Inflammatory macrophage (primary cell): ENCODE measurements around the gene PYGL.
"Not testable (repeated sequence)": the region's sequence is repeated elsewhere in the genome, so short reads cannot be mapped to it uniquely, and the experiment has no call there.

Source experiments
- DNase-seq, 2 donors: peaks; one replicate each; pipeline ENCODE4 v3.0.0-alpha.2; 2020 to 2022

The PYGL gene

DNA sequence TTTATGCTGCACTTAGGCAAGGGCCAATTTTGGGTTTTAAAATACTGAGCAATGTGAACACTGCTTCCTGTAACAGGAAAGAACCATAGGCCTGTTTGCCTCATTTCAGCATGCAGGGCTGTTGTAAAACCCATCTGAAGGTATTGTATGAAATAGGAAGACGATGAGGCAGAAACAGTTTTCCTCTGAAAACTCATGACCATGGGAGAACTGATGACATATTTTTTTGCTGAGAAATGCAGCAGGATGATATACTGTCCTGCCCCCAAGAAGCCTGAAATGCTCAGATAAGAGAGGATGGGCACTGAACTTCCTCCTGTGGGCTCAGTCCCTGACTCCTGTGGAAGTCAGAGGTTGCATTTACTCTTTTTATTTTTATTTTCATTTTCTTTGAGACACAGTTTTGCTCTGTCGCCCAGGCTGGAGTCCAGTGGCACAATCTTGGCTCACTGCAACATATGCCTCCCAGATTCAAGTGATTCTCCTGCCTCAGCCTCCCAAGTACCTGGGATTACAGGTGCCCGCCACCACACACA, 17.4 kb downstream of the PYGL start:
- DNase-seq: peak; percentile 92 to 96

DNA sequence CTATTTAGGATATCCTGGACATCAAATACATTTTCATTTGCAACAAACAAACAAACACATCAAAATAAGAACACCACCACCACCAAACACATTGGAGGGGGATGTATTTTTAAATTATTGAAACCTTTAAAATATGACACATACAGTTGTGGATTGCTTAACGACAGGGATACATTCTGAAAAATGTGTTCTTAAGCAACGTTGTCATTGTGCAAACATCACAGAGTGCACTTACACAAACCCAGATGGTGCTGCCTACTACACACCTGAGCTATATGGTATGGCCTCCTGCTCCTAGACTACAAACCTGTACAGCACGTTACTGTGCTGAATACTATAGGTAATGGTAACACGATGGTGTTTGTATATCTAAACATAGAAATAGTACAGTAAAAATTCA, 19.4 kb downstream of the PYGL start:
- peak; percentile 15 to 50 for DNase-seq

DNA sequence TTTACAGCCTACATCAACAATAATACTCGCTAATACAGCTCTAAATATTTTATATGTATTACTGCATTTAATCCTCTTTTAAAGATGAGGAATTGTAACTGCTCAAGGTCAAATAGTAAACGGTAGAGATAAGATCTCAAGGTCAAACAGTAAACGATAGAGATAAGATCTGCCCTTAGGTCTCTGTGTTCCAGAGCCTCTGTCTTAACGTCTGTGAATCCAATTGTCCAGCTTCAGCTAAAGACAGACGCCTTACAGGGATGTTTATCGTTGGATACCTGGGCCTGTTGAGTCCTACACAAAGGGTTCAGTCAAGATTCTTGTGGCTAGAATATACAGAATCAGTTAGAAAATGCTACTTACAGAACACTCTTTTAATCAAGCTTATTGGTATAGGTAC, 20.0 kb downstream of the PYGL start:
- no peak for DNase-seq

DNA sequence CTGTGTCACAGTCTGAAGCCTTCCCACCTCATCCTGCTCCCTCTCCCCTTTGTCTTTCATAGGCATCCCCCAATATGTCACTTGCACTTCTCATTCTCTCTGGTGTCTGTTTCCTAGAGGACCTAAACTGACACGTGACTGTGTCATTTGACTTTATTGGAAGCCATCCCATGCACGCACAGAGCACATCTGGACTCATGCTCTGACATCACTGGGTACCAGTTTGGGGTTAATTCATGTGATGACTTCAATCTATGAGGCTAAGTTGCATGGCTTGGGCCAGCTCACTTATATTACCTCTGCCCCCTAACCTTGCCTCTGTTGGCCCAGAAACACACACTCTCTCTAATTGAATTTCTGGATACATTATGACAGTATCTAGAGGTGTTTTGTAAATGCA, 21.5 kb downstream of the PYGL start:
- DNase-seq: no peak

DNA sequence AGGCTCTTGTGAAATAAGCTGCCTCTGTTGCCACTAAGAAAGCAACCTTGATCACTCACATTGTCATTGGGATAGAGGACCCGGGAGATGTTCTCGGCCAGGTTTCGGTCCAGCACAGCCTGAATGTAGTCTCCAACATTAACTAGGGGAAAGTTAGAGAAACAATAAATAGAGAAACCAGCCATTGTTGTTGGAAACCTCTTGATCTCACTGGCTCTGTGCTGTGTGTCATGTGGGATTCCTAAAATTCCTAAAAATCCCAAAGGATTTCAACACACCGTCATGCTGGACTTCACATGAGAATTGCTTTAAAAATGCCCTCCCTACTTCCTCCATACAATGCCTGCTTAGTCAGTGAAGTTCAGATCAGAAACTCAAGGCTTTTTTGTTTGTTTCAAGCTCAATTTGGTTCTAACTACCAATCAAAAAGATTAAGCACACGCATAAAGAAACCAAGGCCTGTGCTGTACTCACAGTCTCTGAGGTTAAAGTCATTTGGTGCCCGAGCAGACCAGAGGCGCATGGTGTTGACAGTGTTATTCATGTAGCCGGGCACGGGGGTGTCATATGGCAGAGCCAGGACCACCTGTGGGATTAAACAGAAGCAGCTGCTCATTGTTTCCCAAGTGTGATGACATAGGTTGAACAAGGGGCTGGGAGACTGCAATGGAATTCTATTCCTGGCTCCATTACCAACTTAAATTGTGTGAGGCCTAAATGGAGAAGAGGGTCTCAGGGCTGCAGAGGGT, 23.6 kb downstream of the PYGL start:
- no peak for DNase-seq

DNA sequence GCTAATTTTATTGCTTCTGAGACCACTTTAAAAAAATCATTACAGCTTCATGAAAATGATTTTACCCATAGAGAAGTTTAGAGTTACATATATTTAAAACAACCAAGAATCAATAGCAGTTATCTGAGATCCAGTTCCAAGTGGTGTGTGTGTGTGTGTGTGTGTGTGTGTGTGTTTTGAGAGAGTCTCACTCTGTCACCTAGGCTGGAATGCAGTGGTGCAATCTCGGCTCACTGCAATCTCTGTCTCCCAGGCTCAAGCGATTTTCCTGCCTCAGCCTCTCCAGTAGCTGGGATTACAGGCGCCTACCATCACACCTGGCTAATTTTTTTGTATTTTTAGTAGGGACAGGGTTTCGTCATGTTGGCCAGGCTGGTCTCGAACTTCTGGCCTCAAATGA, 24.8 kb downstream of the PYGL start:
- not testable (repeated sequence) for DNase-seq

DNA sequence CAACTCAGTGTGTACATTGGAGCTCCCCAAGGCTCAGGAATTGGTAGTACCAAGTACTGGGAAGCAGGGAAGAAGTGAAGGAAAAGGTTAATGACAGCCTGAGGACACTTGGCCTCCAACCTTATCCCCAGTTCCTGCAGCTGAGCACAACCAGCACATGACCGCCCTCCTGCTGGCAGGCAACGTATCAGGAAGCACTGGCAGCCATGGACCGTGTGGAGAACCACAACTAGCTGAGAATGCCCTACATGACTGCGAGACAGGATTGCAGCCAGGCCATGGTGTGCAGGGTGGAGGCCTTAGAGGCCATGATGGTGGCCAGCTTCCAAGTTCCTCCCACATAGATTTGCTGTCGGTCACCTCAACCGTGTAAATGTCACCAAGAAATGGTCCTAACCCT, 26.8 kb downstream of the PYGL start:
- DNase-seq: no peak

DNA sequence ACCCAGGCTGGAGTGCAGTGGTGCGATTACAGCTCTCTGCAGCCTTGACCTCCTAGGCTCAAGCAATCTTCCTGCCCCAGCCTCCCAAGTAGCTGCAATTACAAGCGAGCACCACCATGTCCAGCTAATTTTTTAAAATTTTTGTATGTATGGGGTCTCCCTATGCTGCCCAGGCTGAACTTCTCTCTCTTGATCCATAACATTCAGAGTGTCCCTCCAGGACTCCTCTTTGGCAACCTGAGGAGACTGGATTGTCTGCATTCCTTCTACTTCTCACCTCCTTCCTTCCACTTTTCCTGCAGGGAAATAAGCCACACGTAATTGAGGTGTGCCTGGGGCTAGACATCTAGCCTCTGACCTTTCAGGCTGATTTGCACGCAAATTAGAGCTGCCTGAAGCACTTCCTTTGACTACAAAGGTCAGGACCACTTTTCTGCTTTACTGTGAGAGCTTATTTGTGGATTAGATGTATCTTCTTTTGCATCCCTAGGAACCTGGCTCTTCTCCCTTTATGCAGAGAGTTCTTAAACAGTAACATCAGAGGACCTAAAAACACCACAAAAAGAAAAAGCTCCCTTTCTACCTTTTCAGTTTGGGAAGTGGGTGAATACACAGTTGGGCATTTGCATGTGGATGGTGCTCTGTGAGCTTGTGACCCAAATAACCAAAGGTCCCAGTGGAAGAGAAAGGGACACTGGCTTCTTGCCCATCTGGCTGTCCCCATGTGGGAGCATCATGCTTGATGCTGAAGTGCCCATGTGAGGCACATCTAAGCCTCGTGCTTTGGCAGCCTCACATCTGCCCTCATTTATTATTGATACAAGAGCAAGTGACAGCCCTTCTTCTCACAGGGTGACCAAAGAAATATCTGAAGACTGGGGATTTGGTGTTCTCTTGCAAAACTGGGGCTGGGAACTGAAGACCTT, 33.5 kb downstream of the PYGL start:
- DNase-seq: no peak

DNA sequence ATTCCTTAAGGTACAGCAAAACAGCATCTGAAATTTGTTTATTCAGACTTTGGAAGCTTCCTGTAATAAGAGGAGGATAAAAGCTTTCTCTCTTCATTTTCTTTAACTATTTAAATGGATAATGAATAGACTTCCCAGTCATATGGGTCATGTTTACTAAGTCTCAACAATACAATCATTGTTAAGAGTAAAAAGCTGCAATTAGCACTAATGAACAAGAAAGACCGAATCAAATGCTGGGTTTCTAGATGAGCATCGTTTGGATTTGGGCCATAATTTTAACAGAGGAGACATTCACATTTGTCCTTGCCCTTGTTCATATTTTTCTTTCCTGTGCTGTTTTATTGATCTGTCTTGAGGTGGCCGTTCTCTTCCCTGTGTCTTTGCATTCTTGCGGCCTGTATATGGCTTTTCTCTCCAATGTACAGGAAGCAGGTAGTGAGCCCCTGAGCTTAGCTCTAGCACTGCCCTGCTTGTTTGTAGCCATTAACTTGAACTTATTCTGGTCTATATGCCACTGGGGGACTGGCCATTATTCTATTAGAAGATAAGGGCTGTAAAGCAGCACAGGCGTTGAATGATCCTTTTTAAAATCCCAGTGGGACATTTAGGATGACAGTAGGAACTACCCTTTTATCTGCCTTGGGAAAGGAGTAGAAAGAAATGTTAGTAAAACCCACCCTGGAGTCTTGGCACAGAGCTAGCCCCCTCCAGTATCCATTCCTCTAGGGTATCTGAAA, 37.8 kb downstream of the PYGL start:
- DNase-seq: no peak

DNA sequence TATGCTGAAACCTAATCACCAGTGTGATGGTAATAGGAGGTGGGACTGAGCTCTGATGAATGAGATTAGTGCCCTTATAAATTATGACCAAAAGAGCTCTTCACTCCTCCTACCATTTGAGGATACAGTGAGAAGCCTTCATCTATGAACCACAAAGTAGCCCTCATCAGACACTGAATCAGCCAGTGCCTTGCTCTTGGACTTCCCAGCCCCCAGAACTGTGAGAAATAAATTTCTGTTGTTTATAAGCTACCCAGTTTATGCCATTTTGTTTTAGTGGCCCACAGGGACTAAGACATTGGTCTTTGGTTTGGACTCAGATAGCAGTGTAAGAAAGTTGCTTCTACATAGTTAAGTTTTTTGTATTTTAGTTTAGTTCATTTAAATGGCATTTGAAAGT, 39.6 kb downstream of the PYGL start:
- no peak for DNase-seq

DNA sequence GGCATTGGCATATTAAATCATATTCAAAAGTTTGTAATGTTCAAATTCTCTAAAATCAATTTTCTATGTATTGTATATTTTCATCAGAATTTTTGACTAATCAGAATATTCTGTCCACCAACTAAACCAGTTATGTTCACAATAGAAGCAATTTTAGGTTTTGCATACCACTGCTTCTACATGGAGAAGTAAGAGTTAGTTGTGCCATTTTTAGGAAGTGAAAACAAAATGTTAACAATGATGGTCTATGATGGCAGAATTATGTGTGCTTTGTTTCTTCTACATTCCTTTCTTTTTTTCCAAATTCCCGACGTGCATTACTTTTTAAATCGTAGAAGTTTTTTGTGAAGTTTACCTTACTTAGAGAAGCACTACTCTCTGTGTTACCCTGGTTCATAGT, 42.9 kb downstream of the PYGL start:
- no peak for DNase-seq

DNA sequence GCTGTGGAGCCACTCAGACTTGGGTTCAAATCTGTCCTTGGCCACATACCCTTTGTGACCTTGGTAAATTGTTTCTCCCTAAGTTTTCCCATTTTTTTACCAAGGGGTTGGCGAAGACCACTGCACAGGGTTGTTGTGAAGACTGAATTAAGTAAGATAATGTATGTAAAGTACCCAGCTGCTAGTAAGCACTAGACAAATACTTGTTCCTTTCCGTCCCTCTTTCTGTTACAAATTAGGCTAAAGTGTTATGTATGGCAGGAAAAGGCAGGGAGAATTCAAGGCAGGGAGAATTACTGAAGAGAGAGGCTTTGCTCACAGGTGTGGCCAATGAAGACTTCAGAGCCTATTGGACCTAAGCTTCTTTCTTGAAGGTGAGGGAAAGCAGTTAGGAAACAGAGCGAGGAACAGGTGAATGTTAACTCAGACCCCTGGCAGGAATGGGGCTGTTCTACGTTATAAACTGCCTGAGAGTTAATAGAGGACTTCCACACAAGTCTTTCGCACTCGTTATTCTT, 46.6 kb downstream of the PYGL start:
- no peak for DNase-seq

DNA sequence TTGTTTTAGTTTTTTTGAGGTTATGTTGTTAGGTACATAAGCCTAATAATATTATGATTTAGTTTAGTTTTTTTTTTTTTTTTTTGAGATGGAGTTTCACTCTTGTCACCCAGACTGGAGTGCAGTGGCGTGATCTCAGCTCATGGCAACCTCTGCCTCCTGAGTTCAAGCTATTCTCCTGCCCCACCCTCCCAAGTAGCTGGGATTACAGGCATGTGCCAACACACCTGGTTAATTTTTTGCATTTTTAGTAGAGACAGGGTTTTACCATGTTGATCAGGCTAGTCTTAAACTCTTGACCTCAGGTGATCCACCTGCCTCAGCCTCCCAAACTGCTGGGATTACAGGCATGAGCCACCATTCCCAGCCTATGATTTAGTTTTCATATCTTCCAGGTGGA, 47.3 kb downstream of the PYGL start:
- not testable (repeated sequence) for DNase-seq

DNA sequence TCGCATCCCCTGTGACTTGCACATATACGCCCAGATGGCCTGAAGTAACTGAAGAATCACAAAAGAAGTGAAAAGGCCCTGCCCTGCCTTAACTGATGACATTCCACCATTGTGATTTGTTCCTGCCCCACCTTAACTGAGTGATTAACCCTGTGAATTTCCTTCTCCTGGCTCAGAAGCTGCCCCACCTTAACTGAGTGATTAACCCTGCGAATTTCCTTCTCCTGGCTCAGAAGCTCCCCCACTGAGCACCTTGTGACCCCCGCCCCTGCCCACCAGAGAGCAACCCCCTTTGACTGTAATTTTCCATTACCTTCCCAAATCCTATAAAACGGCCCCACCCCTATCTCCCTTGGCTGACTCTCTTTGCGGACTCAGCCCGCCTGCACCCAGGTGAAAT, 47.9 kb downstream of the PYGL start:
- not testable (repeated sequence) for DNase-seq

DNA sequence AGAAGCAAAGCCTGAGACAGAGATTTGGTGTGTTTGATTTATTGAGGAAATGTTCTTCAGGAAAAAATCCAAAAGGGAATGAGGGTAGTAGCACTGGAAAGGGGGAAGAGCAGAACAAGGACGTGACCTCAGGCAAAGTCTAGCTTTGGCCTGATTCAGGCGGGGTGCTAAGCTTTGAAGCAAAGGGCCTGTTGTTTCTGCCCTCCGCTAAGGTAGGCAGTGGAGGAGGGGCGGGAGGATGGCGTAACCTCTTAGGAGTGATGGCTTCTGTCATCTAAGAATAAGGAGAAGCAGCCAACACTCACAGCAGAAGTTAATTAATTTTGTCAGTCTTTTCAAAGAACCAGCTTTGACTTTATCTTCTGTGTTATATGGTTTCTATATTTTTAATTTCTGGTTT, 52.0 kb downstream of the PYGL start:
- no peak for DNase-seq

DNA sequence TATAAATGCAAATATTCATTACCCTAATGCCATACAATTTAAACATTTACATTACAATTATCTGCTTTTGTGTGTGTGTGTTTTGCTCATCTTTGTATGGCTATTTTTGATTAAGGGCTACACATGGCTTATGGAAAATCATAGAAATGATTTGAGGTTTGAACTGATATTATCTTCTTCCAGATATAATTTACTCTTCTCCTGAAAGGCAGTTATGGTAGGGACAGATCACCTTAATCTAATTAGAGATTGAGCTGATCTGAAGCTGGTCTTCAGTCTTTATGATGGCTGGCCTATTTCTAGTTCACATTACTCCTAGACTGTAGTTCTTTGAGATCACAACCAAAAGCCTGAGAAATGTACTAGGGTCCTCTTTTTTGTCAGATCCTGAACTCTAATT, 56.8 kb downstream of the PYGL start:
- DNase-seq: no peak

DNA sequence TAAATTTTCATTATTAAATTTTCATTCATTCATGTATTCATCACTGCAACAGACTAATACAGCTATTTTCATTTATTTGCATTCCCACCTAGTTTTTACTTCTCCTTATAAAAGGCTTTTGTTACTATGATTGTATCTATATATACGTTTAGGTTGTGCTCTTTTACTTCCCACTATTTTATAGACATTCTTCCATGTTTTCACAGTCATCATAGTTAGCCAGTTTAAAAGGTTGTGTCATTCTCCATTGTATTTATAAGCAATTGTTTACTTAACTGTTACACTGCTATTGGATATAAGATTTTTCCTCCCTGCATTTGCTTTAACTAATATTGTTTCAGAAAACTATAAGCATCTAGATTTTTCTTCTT, 60.5 kb downstream of the PYGL start:
- no peak for DNase-seq

DNA sequence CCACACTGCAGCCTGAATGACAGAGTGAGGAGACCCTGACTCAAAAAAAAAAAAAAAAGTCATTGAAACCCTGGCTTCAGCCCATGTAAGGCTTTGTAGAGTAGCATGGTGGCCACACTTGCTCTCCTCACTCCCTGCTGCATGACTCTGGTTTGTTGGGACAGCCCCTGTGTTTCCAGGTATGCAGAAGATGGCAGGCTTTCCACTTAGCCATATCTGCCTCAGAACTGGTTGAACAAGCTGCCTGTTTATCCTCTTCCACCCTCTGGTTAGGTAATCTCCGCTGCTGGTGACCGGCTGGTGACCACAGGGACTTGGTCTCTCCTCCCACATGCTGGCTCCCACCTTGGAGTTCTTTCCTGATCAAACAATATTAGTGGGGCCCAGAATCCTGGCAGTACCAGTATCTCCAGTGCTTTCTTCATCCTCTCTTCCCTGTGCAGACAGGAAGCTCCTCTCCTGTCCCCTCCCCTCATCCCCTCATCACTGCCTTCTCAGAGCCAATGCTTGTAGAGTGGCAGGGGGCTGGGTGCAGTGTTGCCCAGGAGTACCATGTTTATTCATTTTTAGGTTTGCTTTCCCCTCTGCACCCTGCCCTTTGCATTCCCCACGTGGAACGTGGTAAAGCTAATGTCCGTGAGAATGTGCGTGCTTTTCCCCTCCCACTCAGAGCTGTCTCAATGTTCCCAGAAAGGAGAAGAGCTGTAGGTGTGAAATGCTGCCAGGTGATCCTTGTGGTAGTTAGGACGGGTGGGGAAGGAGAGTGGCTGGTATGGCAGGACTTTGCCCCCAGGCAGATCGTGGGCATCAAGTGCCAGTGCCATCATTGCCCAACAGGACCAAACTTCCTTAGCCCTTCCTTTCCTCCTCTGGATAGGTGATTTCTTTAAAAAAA, 61.1 kb downstream of the PYGL start:
- DNase-seq: no peak

DNA sequence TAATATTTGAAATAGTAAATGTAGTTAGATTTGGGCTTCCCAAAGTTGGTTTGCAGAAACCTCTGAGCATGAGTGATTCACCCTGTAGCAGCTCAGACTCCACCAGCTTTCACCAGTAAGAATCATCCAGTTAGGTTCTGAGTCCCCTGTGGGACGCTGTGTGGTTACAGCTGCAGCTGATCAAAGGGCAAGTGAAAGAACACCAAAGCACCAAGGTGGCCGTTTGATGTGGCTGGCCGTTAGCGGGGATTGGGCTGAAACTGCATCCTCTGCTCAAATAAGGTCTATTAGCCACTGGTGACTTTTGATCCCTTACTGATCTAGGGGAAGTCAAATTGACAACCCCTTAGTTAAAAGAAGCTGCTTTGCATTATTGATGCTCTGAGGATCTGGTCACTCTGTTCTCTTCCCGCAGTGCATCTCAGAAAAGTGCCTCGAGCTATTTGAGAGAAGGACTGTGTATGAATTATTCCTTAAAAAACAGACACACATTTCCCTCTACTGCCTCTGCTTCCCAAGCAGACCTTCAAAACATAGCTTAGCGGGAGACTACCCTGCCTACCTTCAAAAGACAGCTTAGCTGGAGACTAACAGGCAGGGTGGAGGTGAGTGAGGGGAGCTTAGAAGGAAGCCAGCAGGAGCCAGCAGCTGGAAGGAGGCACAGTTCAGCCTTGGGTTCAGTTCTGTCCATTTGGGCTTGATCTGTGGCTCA, 68.8 kb downstream of the PYGL start:
- DNase-seq: no peak

DNA sequence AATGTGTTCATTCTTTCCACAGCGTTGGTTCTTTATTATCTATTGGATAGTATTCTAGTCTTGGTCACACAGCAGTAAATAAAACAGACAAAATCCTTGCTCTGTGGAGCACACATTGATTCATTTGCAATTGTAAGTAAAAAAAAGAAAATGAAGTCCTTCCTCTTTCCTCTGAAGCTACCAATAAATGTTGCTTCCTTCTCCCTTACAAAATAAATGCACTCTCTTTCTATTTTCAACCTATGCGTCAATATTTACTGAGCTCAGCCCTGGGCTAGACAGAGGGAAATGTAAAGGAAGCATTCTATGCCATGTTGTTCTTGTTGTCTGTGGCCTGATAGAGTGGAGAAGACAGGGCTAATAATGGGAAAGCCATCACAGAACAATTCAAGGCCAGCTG, 69.5 kb downstream of the PYGL start:
- peak; percentile 42 to 72 for DNase-seq
